GM18499 (cell line): ENCODE results near the gene MIER1.

Experiments
- ATAC-seq: cut with Tn5 transposase; IDR thresholded peaks from one replicate; pipeline ENCODE4 v1.9.1; 2021; ENCODE audit warnings: moderate number of reproducible peaks; ENCODE audit not compliant: insufficient read depth, unreplicated experiment

The MIER1 gene

GRCh38 chr1:66993076-66993475, 68.3 kb downstream of the MIER1 start:
- no peak for ATAC-seq

- ATAC-seq = peak; percentile 52
Observed at GRCh38 chr1:66996018-66996682, 71.4 kb downstream of the MIER1 start.

- ATAC-seq = no peak
Observed at GRCh38 chr1:66998972-66999371, 74.2 kb downstream of the MIER1 start.

GRCh38 chr1:66999640-67000400, 75.0 kb downstream of the MIER1 start:
- ATAC-seq = no peak

GRCh38 chr1:67001682-67002425, 77.1 kb downstream of the MIER1 start:
- ATAC-seq = no peak

- no peak for ATAC-seq
Observed at GRCh38 chr1:67004176-67004575, 79.4 kb downstream of the MIER1 start.

GRCh38 chr1:67005068-67005467, 80.3 kb downstream of the MIER1 start:
- no peak for ATAC-seq

- no peak for ATAC-seq
Observed at GRCh38 chr1:67009792-67010191, 85.0 kb downstream of the MIER1 start.

GRCh38 chr1:67013573-67013972, 88.8 kb downstream of the MIER1 start:
- ATAC-seq = no peak

GRCh38 chr1:67018574-67018973, 93.8 kb downstream of the MIER1 start:
- no peak for ATAC-seq

- ATAC-seq = no peak
Observed at GRCh38 chr1:67019121-67019520, 94.3 kb downstream of the MIER1 start.

- no peak for ATAC-seq
Observed at GRCh38 chr1:67019600-67020136, 94.9 kb downstream of the MIER1 start.

GRCh38 chr1:67020304-67020703, 95.5 kb downstream of the MIER1 start:
- ATAC-seq = no peak

GRCh38 chr1:67020765-67021164, 96.0 kb downstream of the MIER1 start:
- no peak for ATAC-seq

GRCh38 chr1:67029472-67029871, 104.7 kb downstream of the MIER1 start:
- ATAC-seq = no peak

GRCh38 chr1:67031121-67031858, 106.5 kb downstream of the MIER1 start:
- no peak for ATAC-seq

- ATAC-seq = no peak
Observed at GRCh38 chr1:67031859-67032247, 107.1 kb downstream of the MIER1 start.
